ENCODE data around the gene SH3BP5L. TPM values are rescaled to one million over a fixed set of nuclear protein-coding genes. Genes with fewer than 3 reads are reported as not detected.

The SH3BP5L gene
- total and polyA plus RNA-seq, 2 experiments from 2014 or later = 2.8 to 26.1 TPM

DNA sequence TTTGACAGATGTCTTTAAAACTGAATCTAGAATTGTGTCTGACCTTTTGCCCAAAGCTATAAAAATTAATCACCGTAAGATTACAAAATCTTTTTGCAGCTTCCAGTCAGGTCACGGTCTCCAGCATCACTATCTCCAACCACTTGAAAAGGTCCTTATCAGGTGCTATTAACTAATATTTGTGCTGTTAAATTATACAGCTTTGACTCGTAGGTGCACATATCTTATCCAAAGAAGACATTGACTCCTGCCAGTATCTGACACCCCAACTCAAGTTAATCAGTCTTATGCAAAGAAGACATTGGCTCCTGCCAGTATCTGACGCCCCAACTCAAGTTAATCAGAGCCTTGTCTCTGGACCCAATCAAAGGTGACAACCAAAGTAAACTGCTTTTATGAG is 50.3 kb downstream of the SH3BP5L start:
- DNase-seq (ENCODE audit: low spot score) = no peak
- H2AFZ ChIP-seq = no peak overlapping the region
- no peak overlapping the region for H3K4me2 ChIP-seq
- H3K27me3 ChIP-seq (ENCODE audit: insufficient read depth) = 0 out of 2 replicates have a peak, but pooled peaks cover 2% of the 10 kb centered on the region
- H3K79me2 ChIP-seq (replicated peaks; ENCODE audit: insufficient read depth) = no peaks in the 10 kb centered on the region
- TF ChIP-seq NANOG (IDR thresholded peaks at IDR 0.05; ENCODE audit: borderline replicate concordance) = no peak
- TF ChIP-seq EZH2 (IDR thresholded peaks at IDR 0.05; ENCODE audit: low read depth, unreplicated experiment) = no peak
- TF ChIP-seq CREB1 (CRISPR knock-in tag; IDR thresholded peaks at IDR 0.05; ENCODE audit: low read depth) = no peak
- TF ChIP-seq ZNF114 (CRISPR knock-in tag; IDR thresholded peaks at IDR 0.05) = no peak
- TF ChIP-seq, protein P1, sequence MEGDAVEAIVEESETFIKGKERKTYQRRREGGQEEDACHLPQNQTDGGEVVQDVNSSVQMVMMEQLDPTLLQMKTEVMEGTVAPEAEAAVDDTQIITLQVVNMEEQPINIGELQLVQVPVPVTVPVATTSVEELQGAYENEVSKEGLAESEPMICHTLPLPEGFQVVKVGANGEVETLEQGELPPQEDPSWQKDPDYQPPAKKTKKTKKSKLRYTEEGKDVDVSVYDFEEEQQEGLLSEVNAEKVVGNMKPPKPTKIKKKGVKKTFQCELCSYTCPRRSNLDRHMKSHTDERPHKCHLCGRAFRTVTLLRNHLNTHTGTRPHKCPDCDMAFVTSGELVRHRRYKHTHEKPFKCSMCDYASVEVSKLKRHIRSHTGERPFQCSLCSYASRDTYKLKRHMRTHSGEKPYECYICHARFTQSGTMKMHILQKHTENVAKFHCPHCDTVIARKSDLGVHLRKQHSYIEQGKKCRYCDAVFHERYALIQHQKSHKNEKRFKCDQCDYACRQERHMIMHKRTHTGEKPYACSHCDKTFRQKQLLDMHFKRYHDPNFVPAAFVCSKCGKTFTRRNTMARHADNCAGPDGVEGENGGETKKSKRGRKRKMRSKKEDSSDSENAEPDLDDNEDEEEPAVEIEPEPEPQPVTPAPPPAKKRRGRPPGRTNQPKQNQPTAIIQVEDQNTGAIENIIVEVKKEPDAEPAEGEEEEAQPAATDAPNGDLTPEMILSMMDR (conservative IDR thresholded peaks at IDR 0.05; ENCODE audit: low read depth in 2 of 2) = no peak
- TF ChIP-seq, protein P2, sequence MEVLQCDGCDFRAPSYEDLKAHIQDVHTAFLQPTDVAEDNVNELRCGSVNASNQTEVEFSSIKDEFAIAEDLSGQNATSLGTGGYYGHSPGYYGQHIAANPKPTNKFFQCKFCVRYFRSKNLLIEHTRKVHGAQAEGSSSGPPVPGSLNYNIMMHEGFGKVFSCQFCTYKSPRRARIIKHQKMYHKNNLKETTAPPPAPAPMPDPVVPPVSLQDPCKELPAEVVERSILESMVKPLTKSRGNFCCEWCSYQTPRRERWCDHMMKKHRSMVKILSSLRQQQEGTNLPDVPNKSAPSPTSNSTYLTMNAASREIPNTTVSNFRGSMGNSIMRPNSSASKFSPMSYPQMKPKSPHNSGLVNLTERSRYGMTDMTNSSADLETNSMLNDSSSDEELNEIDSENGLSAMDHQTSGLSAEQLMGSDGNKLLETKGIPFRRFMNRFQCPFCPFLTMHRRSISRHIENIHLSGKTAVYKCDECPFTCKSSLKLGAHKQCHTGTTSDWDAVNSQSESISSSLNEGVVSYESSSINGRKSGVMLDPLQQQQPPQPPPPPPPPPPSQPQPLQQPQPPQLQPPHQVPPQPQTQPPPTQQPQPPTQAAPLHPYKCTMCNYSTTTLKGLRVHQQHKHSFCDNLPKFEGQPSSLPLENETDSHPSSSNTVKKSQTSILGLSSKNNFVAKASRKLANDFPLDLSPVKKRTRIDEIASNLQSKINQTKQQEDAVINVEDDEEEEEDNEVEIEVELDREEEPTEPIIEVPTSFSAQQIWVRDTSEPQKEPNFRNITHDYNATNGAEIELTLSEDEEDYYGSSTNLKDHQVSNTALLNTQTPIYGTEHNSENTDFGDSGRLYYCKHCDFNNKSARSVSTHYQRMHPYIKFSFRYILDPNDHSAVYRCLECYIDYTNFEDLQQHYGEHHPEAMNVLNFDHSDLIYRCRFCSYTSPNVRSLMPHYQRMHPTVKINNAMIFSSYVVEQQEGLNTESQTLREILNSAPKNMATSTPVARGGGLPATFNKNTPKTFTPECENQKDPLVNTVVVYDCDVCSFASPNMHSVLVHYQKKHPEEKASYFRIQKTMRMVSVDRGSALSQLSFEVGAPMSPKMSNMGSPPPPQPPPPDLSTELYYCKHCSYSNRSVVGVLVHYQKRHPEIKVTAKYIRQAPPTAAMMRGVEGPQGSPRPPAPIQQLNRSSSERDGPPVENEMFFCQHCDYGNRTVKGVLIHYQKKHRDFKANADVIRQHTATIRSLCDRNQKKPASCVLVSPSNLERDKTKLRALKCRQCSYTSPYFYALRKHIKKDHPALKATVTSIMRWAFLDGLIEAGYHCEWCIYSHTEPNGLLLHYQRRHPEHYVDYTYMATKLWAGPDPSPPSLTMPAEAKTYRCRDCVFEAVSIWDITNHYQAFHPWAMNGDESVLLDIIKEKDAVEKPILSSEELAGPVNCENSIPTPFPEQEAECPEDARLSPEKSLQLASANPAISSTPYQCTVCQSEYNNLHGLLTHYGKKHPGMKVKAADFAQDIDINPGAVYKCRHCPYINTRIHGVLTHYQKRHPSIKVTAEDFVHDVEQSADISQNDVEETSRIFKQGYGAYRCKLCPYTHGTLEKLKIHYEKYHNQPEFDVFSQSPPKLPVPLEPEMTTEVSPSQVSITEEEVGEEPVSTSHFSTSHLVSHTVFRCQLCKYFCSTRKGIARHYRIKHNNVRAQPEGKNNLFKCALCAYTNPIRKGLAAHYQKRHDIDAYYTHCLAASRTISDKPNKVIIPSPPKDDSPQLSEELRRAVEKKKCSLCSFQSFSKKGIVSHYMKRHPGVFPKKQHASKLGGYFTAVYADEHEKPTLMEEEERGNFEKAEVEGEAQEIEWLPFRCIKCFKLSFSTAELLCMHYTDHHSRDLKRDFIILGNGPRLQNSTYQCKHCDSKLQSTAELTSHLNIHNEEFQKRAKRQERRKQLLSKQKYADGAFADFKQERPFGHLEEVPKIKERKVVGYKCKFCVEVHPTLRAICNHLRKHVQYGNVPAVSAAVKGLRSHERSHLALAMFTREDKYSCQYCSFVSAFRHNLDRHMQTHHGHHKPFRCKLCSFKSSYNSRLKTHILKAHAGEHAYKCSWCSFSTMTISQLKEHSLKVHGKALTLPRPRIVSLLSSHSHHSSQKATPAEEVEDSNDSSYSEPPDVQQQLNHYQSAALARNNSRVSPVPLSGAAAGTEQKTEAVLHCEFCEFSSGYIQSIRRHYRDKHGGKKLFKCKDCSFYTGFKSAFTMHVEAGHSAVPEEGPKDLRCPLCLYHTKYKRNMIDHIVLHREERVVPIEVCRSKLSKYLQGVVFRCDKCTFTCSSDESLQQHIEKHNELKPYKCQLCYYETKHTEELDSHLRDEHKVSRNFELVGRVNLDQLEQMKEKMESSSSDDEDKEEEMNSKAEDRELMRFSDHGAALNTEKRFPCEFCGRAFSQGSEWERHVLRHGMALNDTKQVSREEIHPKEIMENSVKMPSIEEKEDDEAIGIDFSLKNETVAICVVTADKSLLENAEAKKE (CRISPR knock-in tag; IDR thresholded peaks at IDR 0.05) = no peak
- TF ChIP-seq POLR2AphosphoS5 (IDR thresholded peaks at IDR 0.05; ENCODE audit: low read depth) = no peak
- no peak for TF ChIP-seq JUNB (IDR thresholded peaks at IDR 0.05; ENCODE audit: unreplicated experiment)
- TF ChIP-seq EZH2phosphoT487 (IDR thresholded peaks at IDR 0.05; ENCODE audit: unreplicated experiment) = no peak
- TF ChIP-seq STAT1 (IDR thresholded peaks at IDR 0.05; ENCODE audit: unreplicated experiment) = no peak
- TF ChIP-seq ZNF331 (CRISPR knock-in tag; IDR thresholded peaks at IDR 0.05; ENCODE audit: low read depth) = no peak
- TF ChIP-seq, protein P3, sequence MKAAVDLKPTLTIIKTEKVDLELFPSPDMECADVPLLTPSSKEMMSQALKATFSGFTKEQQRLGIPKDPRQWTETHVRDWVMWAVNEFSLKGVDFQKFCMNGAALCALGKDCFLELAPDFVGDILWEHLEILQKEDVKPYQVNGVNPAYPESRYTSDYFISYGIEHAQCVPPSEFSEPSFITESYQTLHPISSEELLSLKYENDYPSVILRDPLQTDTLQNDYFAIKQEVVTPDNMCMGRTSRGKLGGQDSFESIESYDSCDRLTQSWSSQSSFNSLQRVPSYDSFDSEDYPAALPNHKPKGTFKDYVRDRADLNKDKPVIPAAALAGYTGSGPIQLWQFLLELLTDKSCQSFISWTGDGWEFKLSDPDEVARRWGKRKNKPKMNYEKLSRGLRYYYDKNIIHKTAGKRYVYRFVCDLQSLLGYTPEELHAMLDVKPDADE (IDR thresholded peaks at IDR 0.05) = no peak
- TF ChIP-seq, protein P4, sequence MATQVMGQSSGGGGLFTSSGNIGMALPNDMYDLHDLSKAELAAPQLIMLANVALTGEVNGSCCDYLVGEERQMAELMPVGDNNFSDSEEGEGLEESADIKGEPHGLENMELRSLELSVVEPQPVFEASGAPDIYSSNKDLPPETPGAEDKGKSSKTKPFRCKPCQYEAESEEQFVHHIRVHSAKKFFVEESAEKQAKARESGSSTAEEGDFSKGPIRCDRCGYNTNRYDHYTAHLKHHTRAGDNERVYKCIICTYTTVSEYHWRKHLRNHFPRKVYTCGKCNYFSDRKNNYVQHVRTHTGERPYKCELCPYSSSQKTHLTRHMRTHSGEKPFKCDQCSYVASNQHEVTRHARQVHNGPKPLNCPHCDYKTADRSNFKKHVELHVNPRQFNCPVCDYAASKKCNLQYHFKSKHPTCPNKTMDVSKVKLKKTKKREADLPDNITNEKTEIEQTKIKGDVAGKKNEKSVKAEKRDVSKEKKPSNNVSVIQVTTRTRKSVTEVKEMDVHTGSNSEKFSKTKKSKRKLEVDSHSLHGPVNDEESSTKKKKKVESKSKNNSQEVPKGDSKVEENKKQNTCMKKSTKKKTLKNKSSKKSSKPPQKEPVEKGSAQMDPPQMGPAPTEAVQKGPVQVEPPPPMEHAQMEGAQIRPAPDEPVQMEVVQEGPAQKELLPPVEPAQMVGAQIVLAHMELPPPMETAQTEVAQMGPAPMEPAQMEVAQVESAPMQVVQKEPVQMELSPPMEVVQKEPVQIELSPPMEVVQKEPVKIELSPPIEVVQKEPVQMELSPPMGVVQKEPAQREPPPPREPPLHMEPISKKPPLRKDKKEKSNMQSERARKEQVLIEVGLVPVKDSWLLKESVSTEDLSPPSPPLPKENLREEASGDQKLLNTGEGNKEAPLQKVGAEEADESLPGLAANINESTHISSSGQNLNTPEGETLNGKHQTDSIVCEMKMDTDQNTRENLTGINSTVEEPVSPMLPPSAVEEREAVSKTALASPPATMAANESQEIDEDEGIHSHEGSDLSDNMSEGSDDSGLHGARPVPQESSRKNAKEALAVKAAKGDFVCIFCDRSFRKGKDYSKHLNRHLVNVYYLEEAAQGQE (IDR thresholded peaks at IDR 0.05; ENCODE audit: unreplicated experiment) = no peak
- ATAC-seq = no peak
- H4K20me1 ChIP-seq (replicated peaks; ENCODE audit: insufficient read depth) = no peaks in the 10 kb centered on the region
- Mint-ChIP-seq H3K36me3 (ENCODE audit: low read depth) (peaks cover 26% of the 10 kb centered on the region), H3K4me3 (no peak overlapping the region), H3K27me3 (ENCODE audit: insufficient read depth, low read depth, poor library complexity) (peaks cover 2% of the 10 kb centered on the region), H3K27ac (no peak overlapping the region), H3K9me3 (peaks cover 94% of the 10 kb centered on the region), H3K4me1 (no peaks in the 10 kb centered on the region)
- H3K36me3 ChIP-seq (ENCODE audit: insufficient read depth) = peaks cover 5% of the 10 kb centered on the region; the same call in 1 of the 2 replicates
- H3F3A ChIP-seq (replicated peaks; ENCODE audit: low read depth) = no peaks in the 10 kb centered on the region
- no peaks in the 10 kb centered on the region for H3K9me2 ChIP-seq (ENCODE audit: insufficient read depth)
- no peaks in the 10 kb centered on the region for H3K4me1 ChIP-seq (ENCODE audit: insufficient read depth)
- no peak overlapping the region for H3K4me3 ChIP-seq
- H3K27ac ChIP-seq (ENCODE audit: low read depth) = no peak overlapping the region

Data from GM23338 (cell line).